HG03575 (cell line): Measurements from ENCODE around the gene TBC1D7.

Source experiments
- ATAC-seq: cut with Tn5 transposase; IDR thresholded peaks from one replicate; pipeline ENCODE4 v1.9.1; 2021; ENCODE audit not compliant: unreplicated experiment, insufficient number of reproducible peaks, low FRiP score; ENCODE audit errors: extremely low read depth

The TBC1D7 gene

DNA sequence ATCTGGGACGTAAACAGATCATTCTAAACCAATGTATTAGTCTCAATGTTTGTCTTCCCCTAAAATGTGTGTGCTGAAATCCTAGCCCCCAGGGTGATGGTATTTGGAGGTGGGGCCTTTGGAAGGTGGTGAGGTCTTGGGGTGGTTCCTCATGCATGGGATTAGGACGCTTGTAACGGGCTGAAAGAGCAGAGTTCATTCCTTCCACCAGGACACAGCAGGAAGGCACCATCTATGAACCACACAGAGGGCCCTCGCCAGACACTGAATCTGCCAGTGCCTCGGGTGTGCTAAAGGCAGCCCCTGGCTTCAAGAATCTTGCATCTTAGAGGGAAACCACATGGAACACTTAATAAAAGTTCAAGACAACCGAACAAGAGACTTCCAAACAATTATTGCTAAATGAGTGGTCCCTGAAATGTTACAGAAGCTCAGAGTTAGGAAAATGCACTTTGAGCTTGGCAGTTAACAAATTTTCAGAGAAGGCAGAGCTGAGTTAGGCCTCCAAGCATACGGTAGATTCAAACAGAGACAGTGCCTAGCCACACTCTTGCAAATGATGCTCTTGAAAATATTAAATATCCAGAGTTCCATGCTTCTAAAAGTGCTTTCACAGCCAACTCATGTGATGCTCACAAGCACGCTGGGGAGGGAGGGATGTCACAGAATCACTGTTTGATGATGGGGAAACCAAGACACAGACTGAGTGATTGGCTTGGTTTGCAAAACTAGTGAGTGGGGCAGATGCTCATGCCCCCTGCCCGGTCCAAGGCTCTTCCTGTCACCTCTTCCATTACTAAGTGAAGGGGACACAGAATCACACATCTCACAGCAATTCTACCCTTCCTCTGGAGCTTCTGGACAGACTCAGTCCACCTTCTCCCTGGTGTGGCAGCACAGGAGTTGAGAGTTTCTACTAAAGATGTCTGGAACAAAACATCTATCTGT is 27.4 kb downstream of the TBC1D7 start:
- ATAC-seq, result no peak

DNA sequence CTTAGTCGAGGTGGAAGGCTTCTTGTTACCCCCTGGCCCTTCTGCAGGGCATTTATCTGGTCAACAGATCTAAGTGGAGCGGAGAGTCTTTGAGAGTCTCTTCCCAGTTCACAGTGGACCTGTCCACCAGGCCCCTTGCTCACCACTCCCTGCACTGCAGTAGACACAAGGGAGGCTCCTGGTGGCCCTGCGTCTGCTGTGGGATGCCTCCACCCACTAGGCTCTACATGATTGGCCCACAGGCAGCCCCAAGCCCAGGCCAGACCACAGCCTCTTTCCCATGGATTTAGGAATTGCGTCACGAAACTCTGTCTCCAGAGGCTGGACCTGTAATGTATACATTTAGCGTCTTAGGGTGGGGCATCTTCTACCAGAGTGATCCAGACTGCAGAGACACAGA is 28.4 kb downstream of the TBC1D7 start:
- no peak for ATAC-seq

GRCh38 chr6:13299403-13299821 is 28.9 kb downstream of the TBC1D7 start:
- ATAC-seq, result no peak

- ATAC-seq, result no peak
These were observed 29.9 kb downstream of the TBC1D7 start for GRCh38 chr6:13298446-13298845.

- no peak for ATAC-seq
These were observed 30.9 kb downstream of the TBC1D7 start for GRCh38 chr6:13297391-13297790.

- ATAC-seq, result no peak
These were observed 31.8 kb downstream of the TBC1D7 start for GRCh38 chr6:13296536-13296997.

DNA sequence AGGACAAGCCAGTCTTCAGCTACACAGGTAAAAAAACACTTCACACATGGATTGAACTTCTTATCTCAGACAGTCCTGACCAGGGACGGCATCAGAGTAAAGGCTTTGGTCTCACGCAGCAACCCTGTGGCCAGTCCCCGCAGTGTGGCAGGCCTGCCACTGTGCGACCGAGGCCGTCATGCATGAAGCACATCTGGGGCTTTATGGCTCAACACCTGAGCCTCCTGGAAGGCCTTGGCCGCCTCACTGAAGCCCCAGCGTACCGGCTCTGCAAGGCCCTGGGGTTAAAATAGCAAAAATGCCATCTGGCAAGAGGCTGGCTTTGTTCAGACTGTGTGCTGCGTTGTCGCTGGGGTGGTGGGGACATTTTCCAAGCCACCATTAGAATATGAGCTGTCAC is 32.8 kb downstream of the TBC1D7 start:
- ATAC-seq, result no peak

DNA sequence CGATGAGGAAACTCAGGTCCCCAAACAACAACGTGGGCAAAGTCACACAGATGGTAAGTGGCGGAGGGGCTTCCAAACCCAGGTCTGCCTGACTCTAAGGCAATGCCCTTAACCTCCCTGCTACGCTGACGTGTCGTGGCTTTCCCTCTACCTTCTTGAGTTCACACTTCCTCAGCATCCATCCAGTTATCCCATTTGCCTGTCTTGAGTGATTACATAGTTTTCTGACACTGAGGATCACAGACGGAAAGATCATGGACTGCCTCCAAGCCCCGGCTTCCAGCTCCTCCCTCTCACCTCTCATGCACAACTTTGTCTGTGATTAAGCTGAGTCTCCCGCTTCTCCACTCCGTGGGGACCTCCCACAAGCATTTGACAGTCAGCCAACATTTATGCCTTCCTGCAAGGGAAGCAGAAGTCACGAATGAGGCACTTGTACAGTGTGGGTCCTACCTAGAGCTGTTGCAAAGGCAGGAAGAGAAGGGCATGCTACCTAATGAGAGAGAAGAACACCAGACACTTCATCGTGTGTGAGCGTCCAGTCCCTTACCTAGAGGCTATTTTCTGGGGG is 33.8 kb downstream of the TBC1D7 start:
- no peak for ATAC-seq

GRCh38 chr6:13292774-13293173 is 35.6 kb downstream of the TBC1D7 start:
- ATAC-seq, result no peak

GRCh38 chr6:13290335-13290734 is 38.0 kb downstream of the TBC1D7 start:
- ATAC-seq, result no peak

- ATAC-seq, result no peak
These were observed 38.5 kb downstream of the TBC1D7 start for GRCh38 chr6:13289789-13290318.

DNA sequence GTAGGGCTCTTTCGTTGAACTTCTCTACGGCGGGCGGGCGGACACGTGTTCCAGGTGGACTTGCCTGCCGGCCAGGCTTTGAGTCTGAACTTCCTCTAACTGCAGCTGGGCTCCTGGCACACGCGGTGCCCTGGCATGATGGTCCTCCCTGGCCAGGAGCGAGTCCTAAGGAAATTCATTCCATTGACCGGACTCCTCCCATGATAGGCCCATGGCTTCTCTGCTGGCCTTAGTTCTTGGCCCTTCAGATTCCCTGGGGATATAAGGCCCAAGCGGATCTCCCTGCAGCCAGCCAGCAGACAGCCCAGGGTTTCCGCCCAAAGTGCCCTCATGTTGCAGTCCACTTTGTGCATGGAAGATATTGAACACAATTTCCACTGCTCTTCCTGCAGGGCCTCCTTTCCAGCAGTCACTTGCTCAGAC is 39.4 kb downstream of the TBC1D7 start:
- ATAC-seq, result no peak

DNA sequence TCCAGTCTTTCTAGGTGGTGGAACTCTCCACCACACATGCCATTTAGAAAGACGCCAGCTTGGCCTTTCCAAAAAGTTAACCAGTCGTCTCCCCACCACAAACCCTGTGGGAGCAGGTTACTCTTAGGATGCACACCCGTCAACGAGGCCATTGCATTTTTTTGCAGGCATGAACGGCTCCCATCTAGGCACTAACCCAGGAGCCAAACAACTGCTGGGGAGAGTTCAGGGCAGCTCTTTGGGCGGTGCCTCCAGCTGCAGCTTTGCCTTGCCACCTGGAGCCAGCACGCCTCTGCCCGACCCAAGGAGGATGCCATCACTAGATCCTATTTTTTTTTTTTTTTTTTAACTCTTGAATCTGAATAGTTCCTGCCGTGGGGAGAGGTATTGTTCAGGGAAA is 39.9 kb downstream of the TBC1D7 start:
- ATAC-seq, result no peak

DNA sequence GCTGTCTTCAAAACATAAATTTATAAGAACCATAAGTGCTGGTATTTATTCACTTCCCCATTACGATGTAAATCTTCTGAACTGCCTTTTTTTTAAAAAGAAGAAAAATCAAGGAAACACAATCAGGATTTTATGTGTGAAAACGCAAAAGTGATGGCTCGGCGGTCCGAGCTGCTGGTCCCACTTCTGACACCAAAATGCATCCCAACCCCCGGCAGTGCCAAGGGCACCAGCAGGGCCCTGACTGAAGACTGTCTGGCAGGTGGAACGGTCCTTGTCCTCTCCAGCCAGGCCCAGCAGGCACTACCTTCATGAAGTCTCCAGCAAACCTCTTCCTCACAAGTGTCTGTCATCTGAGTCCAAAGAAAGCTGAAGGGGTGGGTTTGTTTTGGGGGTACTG is 41.2 kb downstream of the TBC1D7 start:
- ATAC-seq, result no peak

DNA sequence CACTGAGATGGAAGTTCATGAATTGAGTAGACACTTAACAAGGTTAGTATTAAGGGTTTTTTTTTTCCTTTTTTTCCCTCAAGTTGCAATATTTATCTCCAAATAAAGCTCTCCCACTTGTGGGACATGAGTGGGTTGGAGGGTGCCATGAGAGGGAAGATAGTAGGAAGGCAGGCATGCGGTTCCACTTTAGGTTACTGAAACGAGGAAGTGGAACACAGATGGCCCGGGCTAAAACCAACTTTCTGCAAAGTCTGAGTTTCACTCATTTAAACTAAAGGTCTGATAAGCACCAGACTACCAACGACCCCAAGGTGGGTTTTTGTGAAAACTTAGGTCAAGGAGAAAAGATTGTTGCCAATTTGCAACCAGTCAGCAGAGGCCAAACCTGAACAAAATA is 42.2 kb downstream of the TBC1D7 start:
- ATAC-seq, result no peak

DNA sequence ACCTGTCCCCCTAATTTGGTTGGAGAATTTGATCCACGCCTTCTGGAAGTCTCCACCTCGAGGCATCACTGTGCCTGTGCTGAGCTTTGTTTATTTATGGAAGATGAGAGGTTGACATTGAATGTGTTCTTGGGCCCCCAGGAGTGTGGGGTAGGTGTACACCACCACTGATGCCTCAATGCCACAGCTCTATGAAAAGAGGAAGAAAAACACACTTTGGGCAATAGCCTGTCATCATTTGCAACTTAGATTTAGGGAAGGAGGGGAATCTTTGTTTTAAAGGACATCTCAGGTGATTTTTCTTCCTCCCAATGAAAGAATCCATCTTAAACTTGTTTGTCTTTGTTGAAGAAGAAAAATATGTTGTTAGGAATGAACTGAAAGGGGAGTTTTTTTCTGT is 42.6 kb downstream of the TBC1D7 start:
- ATAC-seq, result no peak

- no peak for ATAC-seq
These were observed 43.7 kb downstream of the TBC1D7 start for GRCh38 chr6:13284646-13285045.

DNA sequence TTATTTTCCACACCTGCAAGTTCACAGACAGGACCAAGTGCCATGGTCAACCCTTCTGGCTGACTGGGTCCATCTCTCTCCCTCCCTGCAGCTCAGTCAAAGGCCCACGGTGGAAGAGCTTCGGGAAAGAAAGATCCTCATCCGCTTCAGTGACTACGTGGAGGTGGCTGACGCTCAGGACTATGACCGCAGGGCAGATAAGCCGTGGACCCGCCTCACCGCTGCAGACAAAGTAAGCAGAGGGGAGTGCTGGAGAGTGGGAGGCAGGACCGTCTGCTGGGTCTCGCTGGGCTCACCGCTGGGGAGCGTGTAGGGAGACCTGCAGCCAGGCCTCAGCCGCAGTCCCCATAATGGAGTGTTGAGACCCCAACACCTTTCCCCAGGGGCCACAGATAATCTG is 45.0 kb downstream of the TBC1D7 start:
- no peak for ATAC-seq

- ATAC-seq, result no peak
These were observed 45.8 kb downstream of the TBC1D7 start for GRCh38 chr6:13282393-13283069.

DNA sequence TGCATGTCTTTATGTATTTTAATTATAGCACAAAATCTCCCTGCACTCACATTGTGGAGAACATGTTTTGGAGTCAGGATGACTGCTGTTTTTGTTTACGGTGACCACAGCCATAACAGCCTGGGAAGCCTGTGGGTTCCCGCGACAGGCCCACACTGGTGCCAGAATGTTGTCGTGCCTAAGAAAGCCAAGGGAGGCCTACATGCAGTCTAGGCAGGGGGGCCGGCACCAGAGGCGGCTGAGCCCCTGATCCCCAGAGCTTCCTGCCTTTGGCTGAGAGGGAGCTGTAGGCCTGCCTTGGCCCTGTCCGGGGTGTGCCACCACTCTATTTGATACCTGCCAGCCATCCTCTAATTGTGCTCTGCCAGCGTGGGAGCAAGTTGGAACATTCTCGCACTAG is 46.7 kb downstream of the TBC1D7 start:
- no peak for ATAC-seq
